Endodermal cell (in vitro differentiated cells): ENCODE data around the gene KCNIP4. TPM values are rescaled to one million over a fixed set of nuclear protein-coding genes. Genes with fewer than 3 reads are reported as not detected.

Experiments
- DNase-seq: peaks from one replicate; pipeline ENCODE4 v3.0.0-alpha.2; 2017
- H3K27ac ChIP-seq: 2 replicates; pipeline ENCODE4 v1.5.1; 2013; ENCODE audit warnings: mild to moderate bottlenecking, low read depth, low read length, moderate library complexity
- H3K27me3 ChIP-seq: 2 replicates; pipeline ENCODE4 v1.6.1; 2013; ENCODE audit warnings: mild to moderate bottlenecking, low read length, moderate library complexity; ENCODE audit not compliant: insufficient read depth, control insufficient read depth, poor library complexity, severe bottlenecking
- H3K36me3 ChIP-seq: 2 replicates; pipeline ENCODE4 v1.7.0; 2013; ENCODE audit warnings: mild to moderate bottlenecking, low read length, moderate library complexity; ENCODE audit not compliant: control insufficient read depth, insufficient read depth
- H3K4me1 ChIP-seq: one replicate; pipeline ENCODE4 v1.7.0; 2013; ENCODE audit warnings: low read length; ENCODE audit not compliant: control insufficient read depth, insufficient read depth
- H3K4me3 ChIP-seq: 2 replicates; pipeline ENCODE4 v1.5.1; 2013; ENCODE audit warnings: mild to moderate bottlenecking, low read length, moderate library complexity
- H3K9ac ChIP-seq: 2 replicates; pipeline ENCODE4 v1.6.1; 2013; ENCODE audit warnings: mild to moderate bottlenecking, low read length, moderate library complexity; ENCODE audit not compliant: poor library complexity, severe bottlenecking; ENCODE audit errors: extremely low read depth
- H3K9me3 ChIP-seq: 2 replicates; pipeline ENCODE4 v1.6.1; 2013; ENCODE audit warnings: mild to moderate bottlenecking, low read length, moderate library complexity; ENCODE audit not compliant: control insufficient read depth
- H3K27ac Mint-ChIP-seq: 2 replicates; pipeline ENCODE4 v1.8.0; 2020; ENCODE audit warnings: mixed read lengths
- H3K27me3 Mint-ChIP-seq: 2 replicates; pipeline ENCODE4 v1.8.0; 2021; ENCODE audit warnings: mild to moderate bottlenecking, mixed read lengths; ENCODE audit not compliant: insufficient read depth
- H3K36me3 Mint-ChIP-seq: 2 replicates; pipeline ENCODE4 v1.8.0; 2020; ENCODE audit warnings: low read depth, mixed read lengths
- H3K4me1 Mint-ChIP-seq: 2 replicates; pipeline ENCODE4 v1.8.0; 2020; ENCODE audit warnings: mixed read lengths
- H3K4me3 Mint-ChIP-seq: 2 replicates; pipeline ENCODE4 v1.8.0; 2020; ENCODE audit warnings: mild to moderate bottlenecking, moderate library complexity, mixed read lengths
- H3K9me3 Mint-ChIP-seq: 2 replicates; pipeline ENCODE4 v1.8.0; 2020; ENCODE audit warnings: mild to moderate bottlenecking, mixed read lengths
- WGBS, 2 experiments: methylation state at CpG; one replicate each; pipeline versions ENCODE4 v1.1.5 to v1.1.7; 2013; ENCODE audit warnings: missing lambda C conversion rate in 2 of 2, mixed read lengths in 1 of 2; ENCODE audit not compliant: insufficient coverage in 1 of 2, insufficient read length in 1 of 2; 5-methylcytosine and 5-hydroxymethylcytosine counted together
- total RNA-seq, 2 donors: library from RNA; stranded (reverse); fragmentation: NEBNext Ultra II Directional in 1 of 2; extraction: Animal tissue kit (Norgen Biotek cat#: 25700) in 1 of 2; gene quantifications; 2 replicates in 1 of 2; 3 replicates in 1 of 2; pipeline ENCODE4 v1.2.1, GENCODE V29; 2021
- TF ChIP-seq, protein P1 (sequence below): fragments of 200-600 bp; sonication (generic); conservative IDR thresholded peaks from 2 replicates; pipeline ENCODE4 v1.5.0; 2021; ENCODE audit warnings: antibody characterized with exemption, mild to moderate bottlenecking

KCNIP4 gene
- total RNA-seq, 2 donors from 2014 or later, result not detected

GRCh38 chr4:21013501-21013900 lies 935.1 kb downstream of the KCNIP4 start:
- H3K4me3 ChIP-seq, result no peak overlapping the region
- no peak overlapping the region for H3K9ac ChIP-seq
- 83 to 100% methylated on average over 1 of the region's 1 CpG for WGBS, 2 experiments
- no peak overlapping the region for H3K27ac Mint-ChIP-seq
- H3K9me3 ChIP-seq, result no peaks in the 10 kb centered on the region
- no peaks in the 10 kb centered on the region for H3K4me1 Mint-ChIP-seq
- TF ChIP-seq, protein P1, sequence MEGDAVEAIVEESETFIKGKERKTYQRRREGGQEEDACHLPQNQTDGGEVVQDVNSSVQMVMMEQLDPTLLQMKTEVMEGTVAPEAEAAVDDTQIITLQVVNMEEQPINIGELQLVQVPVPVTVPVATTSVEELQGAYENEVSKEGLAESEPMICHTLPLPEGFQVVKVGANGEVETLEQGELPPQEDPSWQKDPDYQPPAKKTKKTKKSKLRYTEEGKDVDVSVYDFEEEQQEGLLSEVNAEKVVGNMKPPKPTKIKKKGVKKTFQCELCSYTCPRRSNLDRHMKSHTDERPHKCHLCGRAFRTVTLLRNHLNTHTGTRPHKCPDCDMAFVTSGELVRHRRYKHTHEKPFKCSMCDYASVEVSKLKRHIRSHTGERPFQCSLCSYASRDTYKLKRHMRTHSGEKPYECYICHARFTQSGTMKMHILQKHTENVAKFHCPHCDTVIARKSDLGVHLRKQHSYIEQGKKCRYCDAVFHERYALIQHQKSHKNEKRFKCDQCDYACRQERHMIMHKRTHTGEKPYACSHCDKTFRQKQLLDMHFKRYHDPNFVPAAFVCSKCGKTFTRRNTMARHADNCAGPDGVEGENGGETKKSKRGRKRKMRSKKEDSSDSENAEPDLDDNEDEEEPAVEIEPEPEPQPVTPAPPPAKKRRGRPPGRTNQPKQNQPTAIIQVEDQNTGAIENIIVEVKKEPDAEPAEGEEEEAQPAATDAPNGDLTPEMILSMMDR, result no peak
- H3K27me3 ChIP-seq, result no peaks in the 10 kb centered on the region
- no peaks in the 10 kb centered on the region for H3K9me3 Mint-ChIP-seq
- no peaks in the 10 kb centered on the region for H3K4me1 ChIP-seq
- no peak overlapping the region for H3K4me3 Mint-ChIP-seq
- no peak overlapping the region for H3K27ac ChIP-seq
- no peak for DNase-seq
- H3K36me3 ChIP-seq, result no peaks in the 10 kb centered on the region
- H3K27me3 Mint-ChIP-seq, result no peaks in the 10 kb centered on the region
- no peaks in the 10 kb centered on the region for H3K36me3 Mint-ChIP-seq

GRCh38 chr4:21012851-21013331 lies 935.7 kb downstream of the KCNIP4 start:
- no peak overlapping the region for H3K27ac ChIP-seq
- Mint-ChIP-seq H3K9me3 (no peaks in the 10 kb centered on the region), H3K27me3 (no peaks in the 10 kb centered on the region), H3K27ac (no peak overlapping the region), H3K4me3 (no peak overlapping the region), H3K4me1 (no peaks in the 10 kb centered on the region), H3K36me3 (no peaks in the 10 kb centered on the region)
- H3K36me3 ChIP-seq, result no peaks in the 10 kb centered on the region
- H3K4me3 ChIP-seq, result no peak overlapping the region
- no peaks in the 10 kb centered on the region for H3K27me3 ChIP-seq
- H3K9ac ChIP-seq, result no peak overlapping the region
- WGBS, 2 experiments, result 83 to 94% methylated on average over 2 to 3 of the region's 3 CpGs
- no peaks in the 10 kb centered on the region for H3K9me3 ChIP-seq
- DNase-seq, result no peak
- TF ChIP-seq, protein P1, result no peak
- no peaks in the 10 kb centered on the region for H3K4me1 ChIP-seq

GRCh38 chr4:21011106-21011505 lies 937.5 kb downstream of the KCNIP4 start:
- TF ChIP-seq, protein P1, result no peak
- Mint-ChIP-seq H3K4me3 (no peak overlapping the region), H3K36me3 (no peaks in the 10 kb centered on the region), H3K27me3 (no peaks in the 10 kb centered on the region), H3K4me1 (no peaks in the 10 kb centered on the region), H3K9me3 (no peaks in the 10 kb centered on the region), H3K27ac (no peak overlapping the region)
- H3K27ac ChIP-seq, result no peak overlapping the region
- 85 to 93% methylated on average over 2 to 3 of the region's 3 CpGs for WGBS, 2 experiments
- H3K4me3 ChIP-seq, result no peak overlapping the region
- no peak overlapping the region for H3K9ac ChIP-seq
- H3K36me3 ChIP-seq, result no peaks in the 10 kb centered on the region
- no peaks in the 10 kb centered on the region for H3K27me3 ChIP-seq
- no peaks in the 10 kb centered on the region for H3K4me1 ChIP-seq
- H3K9me3 ChIP-seq, result no peaks in the 10 kb centered on the region
- DNase-seq, result no peak
